ENCODE data around the gene TRPM5. TPM values are rescaled to one million over a fixed set of nuclear protein-coding genes. Genes with fewer than 3 reads are reported as not detected.

The TRPM5 gene
- total and polyA plus RNA-seq, 2 of the 8 experiments (the other 6 are each of a cell fraction or from before 2014, with no cell fraction given), result 0.02 TPM; not detected in 1

DNA sequence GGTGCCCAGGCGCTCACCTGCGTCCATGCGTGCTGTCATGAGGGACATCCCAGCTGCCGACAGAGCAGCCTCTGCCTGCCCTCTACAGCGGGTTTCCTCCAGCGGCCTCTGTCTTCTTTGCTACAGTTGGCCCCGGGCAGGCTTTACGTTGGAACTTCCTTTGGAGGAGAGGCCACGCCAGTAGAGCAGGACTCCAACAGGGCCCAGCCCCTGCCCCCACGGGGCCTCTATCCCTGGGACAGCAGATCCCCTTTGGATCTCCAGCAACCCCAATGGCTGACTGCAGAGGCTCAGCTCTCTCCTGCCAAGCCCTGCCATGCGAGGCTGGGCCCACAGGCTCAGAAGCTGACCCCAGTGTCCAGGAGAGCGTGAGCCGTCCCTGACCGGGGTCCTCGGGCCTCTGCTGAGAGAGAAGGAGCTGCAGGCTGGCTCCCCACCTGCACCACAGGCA lies 12.1 kb downstream of the TRPM5 start:
- no peak overlapping the region for H3K4me3 ChIP-seq (ENCODE audit: extremely low read depth in 1 of 4, insufficient read depth in 2 of 4, low read depth in 3 of 4, low read length in 4 of 4)
- no peak overlapping the region for H4K91ac ChIP-seq (replicated peaks; ENCODE audit: insufficient read length, low read length)
- H3K4me1 ChIP-seq (replicated peaks in 1 of 4; ENCODE audit: control insufficient read depth in 3 of 4, insufficient read depth in 4 of 4, low read length in 3 of 4), result no peaks in the 10 kb centered on the region; a peak in 1 of 7 replicates
- H3K36me3 ChIP-seq (ENCODE audit: control insufficient read depth in 2 of 4, insufficient read depth in 4 of 4, low read length in 3 of 4), result no peaks in the 10 kb centered on the region
- H2AK5ac ChIP-seq (ENCODE audit: low read depth, low read length), result no peak overlapping the region
- no peak for DNase-seq (ENCODE audit: low read depth in 1 of 2, low spot score in 2 of 2)
- H3K14ac ChIP-seq (ENCODE audit: insufficient read length), result no peak overlapping the region
- no peak overlapping the region for H3K56ac ChIP-seq (replicated peaks; ENCODE audit: insufficient read length, low read depth, low read length)
- no peak overlapping the region for H2BK20ac ChIP-seq (ENCODE audit: low read length)
- peaks cover 0 to 8% (median 4%) of the 10 kb centered on the region in 4 experiments; a peak in 3 of 7 replicates for H3K27me3 ChIP-seq (replicated peaks in 1 of 4; ENCODE audit: control insufficient read depth in 3 of 4, extremely low read depth in 1 of 4, insufficient read depth in 3 of 4, low read length in 3 of 4)
- H2AFZ ChIP-seq (ENCODE audit: low read length), result no peak overlapping the region
- no peak overlapping the region for H2BK12ac ChIP-seq (ENCODE audit: low read depth, low read length)
- peaks cover 0 to 27% of the 10 kb centered on the region in 2 experiments for H4K20me1 ChIP-seq (replicated peaks in 1 of 2; ENCODE audit: control insufficient read depth in 1 of 2, insufficient read depth in 2 of 2, low read length in 2 of 2)
- no peak overlapping the region for H4K8ac ChIP-seq (ENCODE audit: extremely low read depth, insufficient read depth, low read length)
- POLR2A ChIA-PET (ENCODE audit: partially characterized antibody), result no interaction called here
- FAIRE-seq, result no peak
- H2BK5ac ChIP-seq (ENCODE audit: low read depth, low read length), result no peak overlapping the region
- peaks cover 26% of the 10 kb centered on the region; the same call in 1 of the 2 replicates for H3K23me2 ChIP-seq (ENCODE audit: low read depth, low read length)
- H3K27ac ChIP-seq (ENCODE audit: low read depth, low read length), result no peak overlapping the region
- no peak overlapping the region for H4K5ac ChIP-seq (ENCODE audit: insufficient read length, low read depth, low read length)
- WGBS, 2 experiments (ENCODE audit: extremely low coverage in 1 of 2, insufficient coverage in 1 of 2, insufficient read length in 1 of 2, insufficient replicate concordance in 2 of 2, low coverage in 1 of 2, low lambda C conversion rate in 2 of 2, missing lambda C conversion rate in 1 of 2), result 86% methylated on average over 15 of the region's 15 CpGs; no CpG with 5 or more reads in 1 of the 2 experiments
- H3K79me1 ChIP-seq (ENCODE audit: low read depth, low read length), result no peaks in the 10 kb centered on the region
- no peaks in the 10 kb centered on the region for H3K79me2 ChIP-seq (ENCODE audit: control insufficient read depth in 1 of 2, insufficient read depth in 2 of 2, low read length in 2 of 2)
- no peaks in the 10 kb centered on the region; a peak in 1 of 4 replicates for H3K9me3 ChIP-seq (ENCODE audit: insufficient read depth in 2 of 2, low read depth in 1 of 2, low read length in 1 of 2)
- CTCF ChIA-PET (ENCODE audit: partially characterized antibody), result interaction anchor here (0.7 to 4.6 kb wide), 4 partner anchors 12 to 129 kb away, joined by 3 to 37 read pairs (median 10); no protein-coding TSS in a partner anchor
- no peak overlapping the region for H3K9ac ChIP-seq (replicated peaks in 1 of 4; ENCODE audit: extremely low read depth in 1 of 4, low read depth in 3 of 4, low read length in 3 of 4)
- H2BK15ac ChIP-seq (ENCODE audit: low read length), result no peak overlapping the region
- H3K18ac ChIP-seq (ENCODE audit: extremely low read depth, low read length), result no peak overlapping the region
- H2BK120ac ChIP-seq (replicated peaks; ENCODE audit: low read depth, low read length), result no peak overlapping the region
- no peak overlapping the region for H3K4me2 ChIP-seq (ENCODE audit: insufficient read depth in 1 of 2, low read depth in 2 of 2, low read length in 2 of 2)
- H3K4ac ChIP-seq (replicated peaks; ENCODE audit: insufficient read length, low read depth, low read length), result no peak overlapping the region
- H3K23ac ChIP-seq (ENCODE audit: insufficient read length), result no peak overlapping the region
- no peak for TF ChIP-seq GABPA (IDR thresholded peaks at IDR 0.05; ENCODE audit: borderline replicate concordance, insufficient read depth, low read length)
- TF ChIP-seq EZH2 (IDR thresholded peaks at IDR 0.05; ENCODE audit: low read depth, low read length, severe bottlenecking), result no peak
- TF ChIP-seq, protein P1, sequence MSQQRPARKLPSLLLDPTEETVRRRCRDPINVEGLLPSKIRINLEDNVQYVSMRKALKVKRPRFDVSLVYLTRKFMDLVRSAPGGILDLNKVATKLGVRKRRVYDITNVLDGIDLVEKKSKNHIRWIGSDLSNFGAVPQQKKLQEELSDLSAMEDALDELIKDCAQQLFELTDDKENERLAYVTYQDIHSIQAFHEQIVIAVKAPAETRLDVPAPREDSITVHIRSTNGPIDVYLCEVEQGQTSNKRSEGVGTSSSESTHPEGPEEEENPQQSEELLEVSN (IDR thresholded peaks at IDR 0.05), result no peak
- TF ChIP-seq RNF2 (IDR thresholded peaks at IDR 0.05; ENCODE audit: borderline replicate concordance, low read depth, low read length, missing control alignments, poor library complexity, severe bottlenecking), result no peak
- TF ChIP-seq GTF2F1 (IDR thresholded peaks at IDR 0.05; ENCODE audit: borderline replicate concordance, low read depth, low read length), result no peak
- TF ChIP-seq BACH1 (IDR thresholded peaks at IDR 0.05; ENCODE audit: low read length), result no peak
- TF ChIP-seq BRCA1 (IDR thresholded peaks at IDR 0.05; ENCODE audit: low read depth, low read length), result no peak
- TF ChIP-seq SUZ12 (IDR thresholded peaks at IDR 0.05; ENCODE audit: low read length), result no peak
- TF ChIP-seq, protein P2, sequence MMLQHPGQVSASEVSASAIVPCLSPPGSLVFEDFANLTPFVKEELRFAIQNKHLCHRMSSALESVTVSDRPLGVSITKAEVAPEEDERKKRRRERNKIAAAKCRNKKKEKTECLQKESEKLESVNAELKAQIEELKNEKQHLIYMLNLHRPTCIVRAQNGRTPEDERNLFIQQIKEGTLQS (IDR thresholded peaks at IDR 0.05; ENCODE audit: insufficient read depth, low read depth, low read length), result no peak
- TF ChIP-seq SIX5 (IDR thresholded peaks at IDR 0.05; ENCODE audit: low read depth, low read length), result no peak
- no peak for TF ChIP-seq RAD21 (IDR thresholded peaks at IDR 0.05 in 1 of 2, conservative IDR thresholded peaks at IDR 0.05 in 1 of 2; ENCODE audit: low read depth in 2 of 2, low read length in 2 of 2)

Measured in H1 (cell line).